ENCODE measurements around the gene PRPSAP2.

DNA sequence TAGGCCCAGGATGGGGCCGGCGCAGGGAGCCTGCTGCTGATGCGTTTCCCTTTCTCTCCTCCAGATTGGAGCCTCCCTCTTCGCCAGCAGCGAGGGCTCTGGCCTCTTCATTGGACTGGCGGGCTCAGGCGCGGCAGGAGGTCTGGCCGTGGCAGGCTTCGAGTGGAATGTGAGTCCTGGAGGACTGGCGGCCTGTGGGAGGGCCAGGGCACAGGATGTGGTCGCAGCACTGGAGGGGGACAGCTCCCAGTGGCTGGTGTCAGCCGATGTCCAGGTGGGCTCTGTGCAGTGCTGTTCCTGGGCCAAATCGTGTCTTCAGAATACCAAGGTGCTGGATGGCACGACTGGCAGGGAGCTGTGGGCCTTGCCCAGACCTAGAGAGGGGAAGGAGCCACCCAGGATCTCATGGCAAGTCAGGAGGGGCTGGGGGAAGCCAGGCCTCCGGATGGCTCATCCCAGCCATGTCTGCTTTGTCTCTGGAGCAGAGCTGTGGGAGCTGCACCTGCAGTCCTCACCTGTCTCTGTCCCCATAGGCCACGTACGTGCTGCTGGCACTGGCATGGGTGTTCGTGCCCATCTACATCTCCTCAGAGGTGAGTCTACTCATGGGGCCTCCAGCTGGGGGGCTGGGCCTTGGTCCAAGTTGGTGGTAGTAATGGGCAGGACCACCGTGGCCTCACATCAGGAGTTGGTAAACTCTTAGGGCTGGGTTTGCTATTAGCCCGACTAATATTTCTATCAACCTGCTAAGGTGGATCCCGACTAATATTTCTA, 101.3 kb downstream of the PRPSAP2 start:
- TF ChIP-seq CTCF (IDR thresholded peaks at IDR 0.05): no peak
- no peak for TF ChIP-seq POLR2A (IDR thresholded peaks at IDR 0.05)
